Epithelial cell of esophagus (primary cell): ENCODE data around the gene PMM2.

Experiments
- DNase-seq: peaks from one replicate; pipeline ENCODE4 v3.0.0; 2010; ENCODE audit warnings: low read depth
- H3K4me3 ChIP-seq: 2 replicates; pipeline ENCODE4 v1.5.1; 2011; ENCODE audit warnings: mild to moderate bottlenecking, low read length, control low read depth
- CTCF ChIP-seq: IDR thresholded peaks from 2 replicates; pipeline ENCODE4 v1.5.1; 2011; ENCODE audit warnings: low read depth, mild to moderate bottlenecking, low read length, control low read depth, inconsistent platforms; ENCODE audit not compliant: insufficient read depth; ENCODE audit errors: missing control alignments

Gene PMM2

GRCh38 chr16:8892101-8892575 is 94.5 kb downstream of the PMM2 start:
- no peak for TF ChIP-seq CTCF
- H3K4me3 ChIP-seq, result no peak overlapping the region
- no peak for DNase-seq

- H3K4me3 ChIP-seq, result no peak overlapping the region
- no peak for DNase-seq
- TF ChIP-seq CTCF, result no peak
These were observed 95.8 kb downstream of the PMM2 start for GRCh38 chr16:8893426-8893825.

- no peak for TF ChIP-seq CTCF
- DNase-seq, result no peak
- H3K4me3 ChIP-seq, result no peak overlapping the region
These were observed 96.5 kb downstream of the PMM2 start for GRCh38 chr16:8893976-8894690.

DNA sequence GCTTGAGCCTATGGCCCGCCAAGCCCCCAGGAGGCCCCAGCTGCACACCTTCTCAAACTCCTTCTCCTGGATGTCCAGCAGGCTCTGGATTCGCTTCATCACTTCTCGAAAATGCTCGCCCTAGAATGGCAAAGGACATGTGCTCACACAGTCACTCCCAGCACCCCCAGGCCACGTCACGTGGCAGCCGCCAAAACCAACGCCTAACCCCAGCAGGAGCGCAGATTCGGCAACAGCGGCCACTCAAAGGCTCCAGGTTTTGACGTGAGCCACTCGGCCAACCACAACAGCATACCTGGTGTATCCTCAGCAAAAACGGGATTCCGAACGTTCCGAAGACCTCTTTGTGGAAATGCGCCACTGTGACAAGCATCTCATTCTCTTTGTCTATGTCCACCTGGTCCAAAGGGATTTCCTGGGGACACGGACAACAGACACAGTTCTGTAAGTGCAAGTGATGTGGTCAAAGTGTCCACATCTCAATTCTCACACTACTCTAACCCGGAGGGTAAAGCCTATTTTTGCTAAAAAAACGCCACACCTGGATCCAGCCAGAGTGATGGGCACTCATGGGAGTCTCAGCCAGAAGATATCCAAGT is 97.2 kb downstream of the PMM2 start:
- no peak for TF ChIP-seq CTCF
- H3K4me3 ChIP-seq, result no peak overlapping the region
- DNase-seq, result no peak

GRCh38 chr16:8898660-8899318 is 101.2 kb downstream of the PMM2 start:
- TF ChIP-seq CTCF, result no peak
- no peak for DNase-seq
- H3K4me3 ChIP-seq, result no peak overlapping the region
